Uterus (tissue), 2 donors: Measurements from ENCODE around the gene NFX1.

Experiments
- POLR2A ChIP-seq, 2 donors: fragments of 450-650 bp; IDR thresholded peaks; one replicate each; pipeline ENCODE4 v1.6.1; 2016; ENCODE audit warnings: antibody characterized with exemption in 2 of 2, mild to moderate bottlenecking in 1 of 2, moderate library complexity in 1 of 2
- TF ChIP-seq, protein P1 (sequence below), 4 experiments: fragments of 200-600 bp in 2 of 4; fragments of 450-650 bp in 2 of 4; sonication (generic) in 2 of 4; IDR thresholded peaks; one replicate each; pipeline ENCODE4 v1.5.1; 2016 to 2019; ENCODE audit warnings: antibody characterized with exemption in 4 of 4, mild to moderate bottlenecking in 2 of 4, moderate library complexity in 1 of 4

DNA sequence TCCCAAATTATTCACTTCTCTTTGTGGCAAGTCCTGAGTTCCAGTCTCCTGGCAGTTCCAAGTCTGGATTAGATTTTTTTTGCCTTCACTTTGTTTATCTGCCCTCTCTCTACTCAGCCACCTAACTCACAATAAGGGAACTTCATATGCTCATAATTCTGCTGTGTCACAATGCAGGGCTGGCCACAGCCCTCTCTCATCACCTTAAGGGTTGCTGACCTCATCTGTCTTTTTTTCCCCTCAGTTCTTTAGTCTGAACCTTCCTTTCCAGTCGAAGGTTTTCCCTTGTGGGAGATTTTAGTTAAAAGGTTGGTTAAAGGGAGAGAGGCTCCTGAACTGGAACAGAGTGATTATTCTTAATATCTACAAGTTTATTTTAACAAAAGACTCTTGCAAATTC lies 29.9 kb upstream of the NFX1 start:
- TF ChIP-seq, protein P1, sequence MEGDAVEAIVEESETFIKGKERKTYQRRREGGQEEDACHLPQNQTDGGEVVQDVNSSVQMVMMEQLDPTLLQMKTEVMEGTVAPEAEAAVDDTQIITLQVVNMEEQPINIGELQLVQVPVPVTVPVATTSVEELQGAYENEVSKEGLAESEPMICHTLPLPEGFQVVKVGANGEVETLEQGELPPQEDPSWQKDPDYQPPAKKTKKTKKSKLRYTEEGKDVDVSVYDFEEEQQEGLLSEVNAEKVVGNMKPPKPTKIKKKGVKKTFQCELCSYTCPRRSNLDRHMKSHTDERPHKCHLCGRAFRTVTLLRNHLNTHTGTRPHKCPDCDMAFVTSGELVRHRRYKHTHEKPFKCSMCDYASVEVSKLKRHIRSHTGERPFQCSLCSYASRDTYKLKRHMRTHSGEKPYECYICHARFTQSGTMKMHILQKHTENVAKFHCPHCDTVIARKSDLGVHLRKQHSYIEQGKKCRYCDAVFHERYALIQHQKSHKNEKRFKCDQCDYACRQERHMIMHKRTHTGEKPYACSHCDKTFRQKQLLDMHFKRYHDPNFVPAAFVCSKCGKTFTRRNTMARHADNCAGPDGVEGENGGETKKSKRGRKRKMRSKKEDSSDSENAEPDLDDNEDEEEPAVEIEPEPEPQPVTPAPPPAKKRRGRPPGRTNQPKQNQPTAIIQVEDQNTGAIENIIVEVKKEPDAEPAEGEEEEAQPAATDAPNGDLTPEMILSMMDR (IDR thresholded peaks at IDR 0.05) = no peak
- TF ChIP-seq POLR2A (IDR thresholded peaks at IDR 0.05) = no peak
